Left ventricle myocardium inferior (tissue), 1 donor: ENCODE measurements around the gene XKR7. TPM values are rescaled to one million over a fixed set of nuclear protein-coding genes. Genes with fewer than 3 reads are reported as not detected.
"Not testable (repeated sequence)": the region's sequence is repeated elsewhere in the genome, so short reads cannot be mapped to it uniquely, and the experiment has no call there.

ENCODE experiments used
- DNase-seq: peaks from one replicate; pipeline ENCODE4 v3.0.0-alpha.2; 2020
- H3K27ac ChIP-seq: fragments of 200-600 bp; replicated peaks from 2 replicates; pipeline ENCODE4 v1.8.0; 2021
- H3K27me3 ChIP-seq: fragments of 200-600 bp; 2 replicates; pipeline ENCODE4 v1.8.0; 2021; ENCODE audit warnings: low read depth
- H3K36me3 ChIP-seq: fragments of 200-600 bp; 2 replicates; pipeline ENCODE4 v1.8.0; 2021
- H3K4me1 ChIP-seq: fragments of 200-600 bp; 2 replicates; pipeline ENCODE4 v1.8.0; 2021
- H3K4me3 ChIP-seq: fragments of 200-600 bp; 2 replicates; pipeline ENCODE4 v1.8.0; 2021; ENCODE audit warnings: mild to moderate bottlenecking, moderate library complexity
- H3K9me3 ChIP-seq: fragments of 200-600 bp; replicated peaks from 2 replicates; pipeline ENCODE4 v1.8.0; 2021
- intact Hi-C: fragments of 100-400 bp; cut with micrococcal nuclease; formaldehyde crosslinking; loops from one replicate; pipeline ENCODE4 v1.11.0; 2022
- total RNA-seq: library from RNA; stranded (reverse); fragmentation: NEBNext Ultra II Directional; extraction: Animal tissue kit (Norgen Biotek cat#: 25700); gene quantifications from one replicate; pipeline ENCODE4 v1.2.1, GENCODE V29; 2021
- TF ChIP-seq, protein P1 (sequence below): fragments of 200-600 bp; IDR thresholded peaks from 2 replicates; pipeline ENCODE4 v1.8.0; 2021; ENCODE audit warnings: antibody characterized with exemption, mild to moderate bottlenecking, borderline replicate concordance
- donor health status: DM: no; HTN: yes; CAD: no; lungs with severe emphysema.

XKR7 gene
- total RNA-seq, 1 donor from 2014 or later, result not detected

DNA sequence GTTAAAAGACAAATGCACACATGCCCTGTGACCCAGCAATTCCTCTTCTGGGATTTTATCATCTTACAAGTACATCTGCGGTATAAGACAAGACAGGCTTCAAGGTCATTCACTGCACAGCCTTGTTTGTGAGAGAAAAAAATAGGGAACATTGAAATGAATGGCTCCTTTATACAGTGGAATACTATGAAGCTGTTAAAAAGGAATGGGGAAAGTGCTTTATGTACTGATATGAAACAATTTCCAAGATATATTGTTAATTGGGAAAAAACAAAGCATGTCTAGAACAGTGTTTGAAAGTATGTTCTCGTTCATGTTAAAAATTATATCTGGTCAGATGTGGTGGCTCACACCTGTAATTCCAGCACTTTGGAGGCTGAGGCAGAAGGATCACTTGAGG lies 41.5 kb upstream of the XKR7 start:
- DNase-seq, result no peak
- intact Hi-C loops, result no loop called here
- TF ChIP-seq, protein P1, sequence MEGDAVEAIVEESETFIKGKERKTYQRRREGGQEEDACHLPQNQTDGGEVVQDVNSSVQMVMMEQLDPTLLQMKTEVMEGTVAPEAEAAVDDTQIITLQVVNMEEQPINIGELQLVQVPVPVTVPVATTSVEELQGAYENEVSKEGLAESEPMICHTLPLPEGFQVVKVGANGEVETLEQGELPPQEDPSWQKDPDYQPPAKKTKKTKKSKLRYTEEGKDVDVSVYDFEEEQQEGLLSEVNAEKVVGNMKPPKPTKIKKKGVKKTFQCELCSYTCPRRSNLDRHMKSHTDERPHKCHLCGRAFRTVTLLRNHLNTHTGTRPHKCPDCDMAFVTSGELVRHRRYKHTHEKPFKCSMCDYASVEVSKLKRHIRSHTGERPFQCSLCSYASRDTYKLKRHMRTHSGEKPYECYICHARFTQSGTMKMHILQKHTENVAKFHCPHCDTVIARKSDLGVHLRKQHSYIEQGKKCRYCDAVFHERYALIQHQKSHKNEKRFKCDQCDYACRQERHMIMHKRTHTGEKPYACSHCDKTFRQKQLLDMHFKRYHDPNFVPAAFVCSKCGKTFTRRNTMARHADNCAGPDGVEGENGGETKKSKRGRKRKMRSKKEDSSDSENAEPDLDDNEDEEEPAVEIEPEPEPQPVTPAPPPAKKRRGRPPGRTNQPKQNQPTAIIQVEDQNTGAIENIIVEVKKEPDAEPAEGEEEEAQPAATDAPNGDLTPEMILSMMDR, result no peak

DNA sequence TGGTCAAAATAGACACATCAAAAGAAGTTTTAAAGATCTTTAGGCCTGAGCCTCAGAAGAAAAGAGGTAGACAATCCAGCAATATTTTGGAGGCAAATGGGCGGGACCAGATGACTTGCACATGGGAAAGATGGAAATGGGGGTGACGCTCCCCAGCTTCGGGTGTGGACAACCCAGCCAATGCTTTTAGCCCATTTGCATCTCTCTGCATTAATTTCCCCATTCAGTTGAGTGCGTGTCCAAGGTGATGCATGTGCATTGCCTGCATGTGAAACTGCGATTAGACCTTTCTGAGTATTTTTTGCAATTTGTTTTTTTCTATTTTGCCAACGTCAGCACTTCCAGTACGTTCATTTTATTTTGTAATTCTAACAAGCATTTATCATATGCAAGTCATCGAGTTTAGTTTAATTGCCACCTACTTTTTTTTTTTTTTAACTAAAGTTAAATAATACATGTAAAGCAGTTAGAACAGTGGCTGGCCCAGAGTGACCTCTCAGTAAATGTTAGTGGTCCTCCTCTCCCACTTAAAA lies 40.3 kb upstream of the XKR7 start:
- Histone ChIP-seq H3K27ac (no peak overlapping the region), H3K4me3 (no peak overlapping the region), H3K36me3 (no peaks in the 10 kb centered on the region), H3K27me3 (peaks cover 19% of the 10 kb centered on the region), H3K9me3 (no peaks in the 10 kb centered on the region), H3K4me1 (no peaks in the 10 kb centered on the region)
- intact Hi-C loops, result no loop called here
- TF ChIP-seq, protein P1, result no peak
- no peak for DNase-seq

More for the DNA sequence above, 41.5 kb upstream of the XKR7 start:
- no peaks in the 10 kb centered on the region for H3K9me3 ChIP-seq
- H3K27me3 ChIP-seq, result peaks cover 19% of the 10 kb centered on the region
- H3K27ac ChIP-seq, result no peak overlapping the region
- H3K4me3 ChIP-seq, result no peak overlapping the region
- no peaks in the 10 kb centered on the region for H3K36me3 ChIP-seq
- no peaks in the 10 kb centered on the region for H3K4me1 ChIP-seq

GRCh38 chr20:31929631-31930030 lies 38.3 kb upstream of the XKR7 start:
- H3K4me1 ChIP-seq, intact Hi-C loops, H3K36me3 ChIP-seq, DNase-seq, H3K27me3 ChIP-seq, H3K4me3 ChIP-seq, H3K27ac ChIP-seq, H3K9me3 ChIP-seq: not testable (repeated sequence)

DNA sequence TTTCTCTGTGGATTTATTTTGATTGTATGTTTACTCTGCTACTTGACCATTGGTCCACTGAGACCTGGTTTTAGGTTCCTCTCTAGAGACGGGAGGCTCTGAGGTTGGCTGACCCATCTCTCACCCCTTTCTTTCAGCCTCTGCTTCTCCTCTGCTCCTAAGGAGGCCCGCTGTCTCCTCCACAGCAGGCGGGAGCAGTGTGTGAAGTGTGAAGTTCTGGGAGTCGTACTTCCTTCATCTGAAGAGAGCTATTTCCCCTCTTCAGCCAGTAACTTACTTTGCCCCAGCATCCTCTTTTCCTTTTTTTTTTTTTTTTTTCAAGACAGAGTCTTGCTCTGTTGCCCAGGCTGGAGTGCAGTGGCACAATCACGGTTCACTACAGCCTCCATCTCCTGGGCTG lies 37.2 kb upstream of the XKR7 start:
- Histone ChIP-seq H3K27ac (no peak overlapping the region), H3K36me3 (no peaks in the 10 kb centered on the region), H3K4me3 (no peak overlapping the region), H3K27me3 (peaks cover 7% of the 10 kb centered on the region), H3K9me3 (no peaks in the 10 kb centered on the region), H3K4me1 (no peaks in the 10 kb centered on the region)
- DNase-seq, result no peak
- intact Hi-C loops, result no loop called here
- TF ChIP-seq, protein P1, result no peak

GRCh38 chr20:31933698-31934097 lies 34.3 kb upstream of the XKR7 start:
- Histone ChIP-seq H3K4me3 (no peak overlapping the region), H3K9me3 (no peaks in the 10 kb centered on the region), H3K36me3 (no peaks in the 10 kb centered on the region), H3K27me3 (no peaks in the 10 kb centered on the region), H3K27ac (no peak overlapping the region), H3K4me1 (no peaks in the 10 kb centered on the region)
- TF ChIP-seq, protein P1, result no peak
- no peak for DNase-seq
- intact Hi-C loops, result no loop called here

- no peaks in the 10 kb centered on the region for H3K36me3 ChIP-seq
- no peak overlapping the region for H3K27ac ChIP-seq
- intact Hi-C loops, result no loop called here
- no peak overlapping the region for H3K4me3 ChIP-seq
- TF ChIP-seq, protein P1, result no peak
- no peak for DNase-seq
- no peaks in the 10 kb centered on the region for H3K27me3 ChIP-seq
- H3K4me1 ChIP-seq, result no peaks in the 10 kb centered on the region
- no peaks in the 10 kb centered on the region for H3K9me3 ChIP-seq
These were observed 33.5 kb upstream of the XKR7 start for GRCh38 chr20:31934491-31934890.
